NCI-H226 (cell line): ENCODE measurements around the gene SLC34A3.

Source experiments
- DNase-seq: peaks from one replicate; pipeline ENCODE4 v3.0.0-alpha.2; 2015

The SLC34A3 gene

DNA sequence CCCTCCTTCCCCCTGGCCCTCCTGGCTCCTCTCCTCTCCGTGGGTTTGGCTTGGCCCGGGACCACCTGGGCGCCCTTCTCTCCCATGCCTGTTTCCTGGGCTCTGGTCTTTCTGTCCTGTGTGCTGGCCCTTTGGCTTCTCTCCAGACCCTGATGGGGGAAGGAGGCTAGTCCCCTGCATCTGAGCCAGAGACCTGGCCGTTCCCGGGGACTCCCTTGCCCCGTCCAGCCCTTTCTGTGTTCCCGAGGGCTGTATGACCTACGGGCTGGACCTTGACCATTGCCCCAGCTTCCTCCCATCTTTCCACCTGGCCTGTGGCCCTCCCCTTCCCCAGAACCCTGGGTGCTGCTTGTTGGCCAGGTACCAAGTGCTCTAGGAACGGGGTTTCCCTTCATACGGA, 32.8 kb downstream of the SLC34A3 start:
- DNase-seq: no peak

DNA sequence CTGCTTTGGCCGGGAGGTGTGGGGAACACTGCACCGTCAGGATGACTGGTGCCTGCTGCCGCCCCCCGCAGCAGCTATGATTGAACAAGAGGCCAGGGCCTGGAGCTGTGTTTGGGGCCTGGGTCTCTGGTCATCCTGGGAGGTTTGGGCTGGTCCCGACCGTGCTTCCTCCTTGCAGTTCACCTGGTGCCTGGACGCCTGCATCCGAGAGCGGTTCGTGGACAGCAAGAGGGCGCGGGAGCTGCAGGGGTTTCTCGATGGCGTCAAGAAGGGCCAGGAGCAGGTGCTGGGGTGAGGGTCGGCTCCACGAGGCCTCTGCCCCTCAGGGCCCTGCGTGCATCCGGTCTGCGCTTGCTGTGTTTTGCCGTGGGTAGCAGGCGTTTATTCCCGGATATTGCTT, 33.4 kb downstream of the SLC34A3 start:
- DNase-seq: no peak

DNA sequence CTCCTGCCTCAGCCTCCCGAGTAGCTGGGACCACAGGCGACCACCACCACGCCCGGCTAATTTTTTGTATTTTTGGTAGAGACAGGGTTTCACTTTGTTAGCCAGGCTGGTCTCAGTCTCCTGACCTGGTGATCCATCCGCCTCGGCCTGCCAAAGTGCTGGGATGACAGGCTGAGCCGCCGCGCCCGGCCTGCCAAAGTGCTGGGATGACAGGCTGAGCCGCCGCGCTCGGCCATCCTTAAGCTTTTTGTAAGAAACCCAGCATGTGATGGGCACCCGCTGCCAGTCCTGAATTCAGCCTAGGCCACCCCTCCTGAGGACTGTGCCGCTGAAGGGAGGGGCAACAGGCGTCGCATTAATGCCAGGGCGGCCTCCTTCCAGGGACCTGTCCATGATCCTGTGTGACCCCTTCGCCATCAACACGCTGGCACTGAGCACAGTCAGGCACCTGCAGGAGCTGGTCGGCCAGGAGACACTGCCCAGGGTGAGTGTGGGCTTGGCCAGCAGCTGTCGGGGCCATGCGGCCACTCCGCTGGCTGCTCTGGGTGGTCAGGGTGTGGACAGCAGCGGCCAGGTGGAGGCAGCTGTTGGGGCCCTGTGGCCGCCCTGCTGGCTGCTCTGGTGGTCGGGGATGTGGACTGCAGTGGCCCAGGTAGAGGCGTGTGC, 34.9 kb downstream of the SLC34A3 start:
- DNase-seq: no peak

DNA sequence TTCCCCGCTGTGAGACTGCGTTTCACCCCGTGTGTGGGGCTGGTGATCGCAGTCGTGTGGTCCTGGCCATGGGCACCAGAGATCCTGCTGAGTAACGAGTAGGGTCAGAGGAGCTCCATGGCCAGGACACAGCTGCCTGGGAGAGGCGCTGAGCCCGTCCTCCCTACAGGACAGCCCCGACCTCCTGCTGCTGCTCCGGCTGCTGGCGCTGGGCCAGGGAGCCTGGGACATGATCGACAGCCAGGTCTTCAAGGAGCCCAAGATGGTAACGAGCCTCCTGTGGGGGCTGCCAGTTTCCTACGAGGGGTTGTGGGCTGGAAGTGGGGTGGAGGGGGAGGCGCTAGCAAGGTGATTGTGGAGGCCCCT, 35.4 kb downstream of the SLC34A3 start:
- DNase-seq: no peak

DNA sequence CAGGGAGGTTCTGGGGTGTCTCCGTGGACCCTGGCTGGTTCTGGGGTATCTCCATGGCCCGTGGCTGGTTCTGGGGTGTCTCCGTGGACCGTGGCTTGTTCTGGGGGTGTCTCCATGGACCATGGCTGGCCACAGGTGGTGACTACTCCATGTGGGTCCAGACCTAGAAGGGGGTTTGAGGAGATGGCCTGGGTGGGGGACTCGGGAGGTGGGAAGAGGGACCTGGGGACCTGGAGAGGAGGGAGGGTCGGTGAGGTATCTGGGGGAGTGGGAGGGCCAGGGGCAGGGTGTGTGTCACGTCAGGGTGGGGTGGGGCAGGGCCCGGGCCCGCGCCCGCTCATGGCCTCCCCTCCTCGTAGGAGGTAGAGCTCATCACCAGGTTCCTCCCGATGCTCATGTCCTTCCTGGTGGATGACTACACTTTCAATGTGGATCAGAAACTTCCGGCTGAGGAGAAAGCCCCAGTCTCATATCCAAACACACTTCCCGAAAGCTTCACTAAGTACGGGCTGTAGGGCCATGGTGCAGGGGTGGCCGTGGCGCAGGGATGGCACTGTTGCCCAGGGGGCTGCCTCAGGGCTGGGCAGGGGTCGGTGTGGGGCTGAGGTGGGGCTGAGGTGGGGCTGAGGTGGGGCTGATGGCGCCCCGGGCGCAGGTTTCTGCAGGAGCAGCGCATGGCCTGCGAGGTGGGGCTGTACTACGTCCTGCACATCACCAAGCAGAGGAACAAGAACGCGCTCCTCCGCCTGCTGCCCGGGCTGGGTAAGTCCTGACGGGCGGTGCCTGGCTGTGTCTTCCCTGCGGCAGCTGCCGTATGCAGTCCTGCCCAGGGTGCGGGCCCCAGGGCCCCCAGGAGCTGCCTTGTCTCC, 36.1 kb downstream of the SLC34A3 start:
- no peak for DNase-seq

DNA sequence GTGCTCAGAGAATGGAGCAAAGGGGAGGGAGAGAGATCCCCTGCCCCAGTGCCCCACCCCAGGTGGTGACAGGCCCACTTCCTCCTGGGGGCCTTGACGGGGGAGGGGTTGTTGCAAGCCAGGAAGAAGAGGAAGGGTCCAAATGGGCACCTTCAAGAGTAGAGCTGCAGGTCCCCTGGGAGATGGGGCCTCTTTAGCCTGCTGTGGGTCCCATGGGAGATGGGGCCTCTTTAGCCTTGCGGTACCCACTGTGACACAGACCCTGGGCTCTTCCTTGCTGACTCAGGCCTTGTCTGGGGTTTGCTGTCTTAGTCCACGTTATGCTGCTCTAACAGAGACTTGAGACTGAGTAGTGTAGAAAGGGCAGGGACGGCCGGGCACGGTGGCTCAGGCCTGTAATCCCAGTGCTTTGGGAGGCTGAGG, 37.2 kb downstream of the SLC34A3 start:
- DNase-seq: no peak

DNA sequence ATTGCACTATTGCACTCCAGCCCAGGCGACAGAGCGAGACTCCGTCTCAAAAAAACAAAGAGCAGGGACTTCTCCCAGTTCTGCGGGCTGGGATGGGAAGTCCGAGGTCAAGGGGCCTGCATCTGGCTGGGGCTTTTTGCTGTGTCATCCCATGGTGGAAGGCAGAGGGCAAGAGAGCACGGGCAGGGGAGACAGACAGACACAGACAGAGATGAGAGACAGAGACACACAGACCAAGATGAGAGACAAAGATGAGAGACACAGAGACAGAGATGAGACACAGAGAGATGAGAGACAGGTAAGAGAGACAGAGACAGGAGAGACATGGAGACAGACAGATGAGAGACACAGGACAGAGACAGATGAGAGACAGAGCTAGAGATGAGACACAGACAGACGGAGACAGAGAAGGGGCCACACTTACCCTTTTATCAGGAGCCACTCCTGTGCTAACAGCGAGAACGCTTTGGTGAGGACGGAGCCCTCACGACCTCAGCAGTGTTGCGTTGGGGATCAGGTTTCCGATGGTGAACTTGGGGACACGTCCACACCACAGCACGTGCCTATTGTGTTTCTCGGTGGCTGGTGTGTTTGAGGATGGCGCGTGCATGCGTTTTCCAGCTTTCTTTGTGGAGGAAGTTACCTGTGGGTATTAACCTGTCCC, 38.0 kb downstream of the SLC34A3 start:
- DNase-seq: no peak

DNA sequence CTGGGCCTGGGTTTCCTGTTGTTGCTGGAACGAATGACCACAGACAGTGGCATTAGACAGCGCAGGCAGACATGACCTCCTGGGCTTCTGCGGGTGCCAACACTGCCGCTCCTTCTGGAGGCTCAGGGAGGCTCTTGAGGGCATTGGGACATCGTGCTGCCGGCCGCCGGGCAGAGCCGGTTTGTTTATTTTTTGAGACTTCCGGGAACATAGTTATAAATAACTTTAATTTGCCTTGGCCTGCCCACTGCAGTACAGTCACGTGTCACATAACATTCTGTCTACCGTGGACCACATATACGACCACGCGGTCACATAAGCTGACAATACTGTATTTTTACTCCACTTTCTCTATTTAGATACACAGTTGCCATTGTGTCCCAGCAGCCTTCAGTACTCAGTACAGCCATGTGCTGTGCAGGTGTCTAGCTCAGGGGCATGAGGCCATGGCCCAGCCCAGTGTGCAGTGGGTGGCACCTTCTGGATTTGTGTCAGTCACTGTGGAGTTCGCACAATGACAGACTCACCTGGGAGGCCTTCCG, 38.6 kb downstream of the SLC34A3 start:
- DNase-seq: no peak

DNA sequence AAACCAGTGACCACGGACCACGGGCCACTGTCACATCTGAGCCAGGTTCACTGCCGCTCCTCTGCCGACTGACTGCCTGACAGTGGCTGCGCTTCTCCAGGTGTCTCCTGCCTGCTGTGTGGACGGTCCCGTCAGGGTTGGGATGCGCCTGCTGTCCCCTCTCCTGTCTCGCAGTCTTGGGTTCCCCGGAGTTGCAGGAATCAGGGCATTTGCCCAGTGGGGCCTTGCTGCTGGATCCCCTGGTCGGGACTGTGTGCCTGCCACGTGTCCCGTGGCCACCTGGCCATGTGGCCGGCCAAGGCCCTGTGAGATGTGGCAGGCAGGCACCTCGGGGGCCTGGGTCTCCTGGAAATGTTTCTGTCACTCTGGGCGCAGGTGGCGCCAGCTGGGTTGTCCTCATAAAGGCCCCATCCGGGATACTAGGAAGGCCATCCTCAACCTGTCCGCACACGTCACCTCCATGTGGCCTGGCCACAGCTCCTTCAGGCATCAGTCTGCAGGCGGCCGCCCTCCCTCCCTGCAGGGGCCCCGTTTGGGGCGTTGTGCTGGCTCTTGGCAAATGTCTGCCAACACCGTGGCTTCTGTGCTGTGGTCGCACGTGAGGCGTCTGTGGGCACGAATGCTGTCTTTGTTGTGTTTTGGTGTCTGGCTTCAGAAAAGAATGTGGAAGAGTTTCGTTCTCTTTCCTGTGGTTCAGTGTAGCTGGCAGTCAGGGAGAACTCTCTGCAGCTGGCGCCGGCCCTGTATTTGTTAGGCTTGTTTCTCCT, 40.4 kb downstream of the SLC34A3 start:
- DNase-seq: no peak

DNA sequence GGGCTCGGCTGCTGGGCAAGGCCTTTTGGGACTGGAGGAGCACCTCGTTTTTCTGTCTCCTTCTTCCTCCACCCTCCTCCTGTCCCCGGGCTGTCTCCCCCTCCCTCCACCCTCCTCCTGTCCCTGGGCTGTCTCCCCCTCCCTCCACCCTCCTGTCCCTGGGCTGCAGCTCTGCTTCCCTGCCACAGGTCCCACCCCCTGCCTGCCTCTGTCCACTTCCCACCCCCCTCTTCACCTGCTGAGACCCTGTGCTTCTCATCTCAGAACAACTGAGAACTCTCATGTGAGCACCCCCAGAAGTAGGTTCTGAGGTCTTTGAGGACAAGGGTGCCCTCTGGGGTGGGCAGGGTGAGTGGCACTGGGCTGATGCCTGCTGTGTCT, 41.0 kb downstream of the SLC34A3 start:
- no peak for DNase-seq

DNA sequence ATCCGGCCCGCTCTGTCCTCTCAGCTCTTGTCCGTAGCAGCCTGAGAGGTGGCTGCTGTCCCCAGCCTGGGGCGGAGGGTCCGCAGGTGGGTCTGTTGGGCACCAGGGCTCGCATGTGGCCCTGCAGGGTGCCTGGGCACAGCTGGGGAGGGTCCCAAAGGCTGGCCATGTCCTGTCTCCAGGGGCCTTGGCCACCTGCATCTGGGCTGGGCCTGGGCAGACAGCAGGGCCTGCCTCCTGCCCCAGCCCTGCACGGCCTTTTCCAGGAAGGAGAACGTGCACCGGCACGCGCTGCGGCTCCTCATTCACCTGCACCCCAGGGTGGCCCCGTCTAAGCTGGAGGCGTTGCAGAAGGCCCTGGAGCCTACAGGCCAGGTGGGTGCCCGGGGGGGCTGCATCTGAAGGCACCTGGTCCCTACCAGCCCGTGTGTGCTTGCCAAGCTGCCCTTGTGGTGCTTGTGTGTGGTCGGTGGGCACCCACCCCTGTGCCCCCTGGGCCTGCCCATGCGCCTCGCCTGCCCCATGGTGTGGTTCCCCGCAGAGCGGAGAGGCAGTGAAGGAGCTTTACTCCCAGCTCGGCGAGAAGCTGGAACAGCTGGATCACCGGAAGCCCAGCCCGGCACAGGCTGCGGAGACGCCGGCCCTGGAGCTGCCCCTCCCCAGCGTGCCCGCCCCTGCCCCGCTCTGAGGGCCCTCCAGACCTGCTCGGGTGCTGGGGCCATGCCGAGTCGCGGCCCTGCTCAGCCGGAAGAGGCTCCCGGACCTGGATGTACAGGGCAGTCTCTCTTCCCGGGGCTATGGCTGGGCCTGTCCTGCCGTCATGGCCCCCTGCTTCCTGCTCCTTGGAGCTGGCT, 41.8 kb downstream of the SLC34A3 start:
- no peak for DNase-seq

DNA sequence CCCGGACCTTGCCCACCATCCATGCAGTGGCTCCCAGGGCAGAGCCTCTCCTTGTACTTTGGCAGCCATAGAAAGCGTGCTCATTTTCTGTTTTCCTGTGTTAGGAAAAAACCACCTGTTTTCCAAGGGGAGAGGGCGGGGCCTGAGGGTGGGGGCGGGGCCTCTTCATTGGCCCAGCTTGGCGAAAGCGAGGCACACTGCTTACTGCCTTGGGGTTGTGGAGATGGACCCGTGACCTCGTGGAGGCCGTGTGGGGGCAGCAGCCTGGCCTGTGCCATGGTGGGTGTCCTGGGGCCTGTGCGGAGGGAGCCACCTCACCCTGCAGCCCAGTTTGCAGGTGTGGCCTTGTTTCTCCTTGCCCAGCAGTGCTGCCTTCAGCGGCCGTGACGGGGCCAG, 42.4 kb downstream of the SLC34A3 start:
- no peak for DNase-seq

DNA sequence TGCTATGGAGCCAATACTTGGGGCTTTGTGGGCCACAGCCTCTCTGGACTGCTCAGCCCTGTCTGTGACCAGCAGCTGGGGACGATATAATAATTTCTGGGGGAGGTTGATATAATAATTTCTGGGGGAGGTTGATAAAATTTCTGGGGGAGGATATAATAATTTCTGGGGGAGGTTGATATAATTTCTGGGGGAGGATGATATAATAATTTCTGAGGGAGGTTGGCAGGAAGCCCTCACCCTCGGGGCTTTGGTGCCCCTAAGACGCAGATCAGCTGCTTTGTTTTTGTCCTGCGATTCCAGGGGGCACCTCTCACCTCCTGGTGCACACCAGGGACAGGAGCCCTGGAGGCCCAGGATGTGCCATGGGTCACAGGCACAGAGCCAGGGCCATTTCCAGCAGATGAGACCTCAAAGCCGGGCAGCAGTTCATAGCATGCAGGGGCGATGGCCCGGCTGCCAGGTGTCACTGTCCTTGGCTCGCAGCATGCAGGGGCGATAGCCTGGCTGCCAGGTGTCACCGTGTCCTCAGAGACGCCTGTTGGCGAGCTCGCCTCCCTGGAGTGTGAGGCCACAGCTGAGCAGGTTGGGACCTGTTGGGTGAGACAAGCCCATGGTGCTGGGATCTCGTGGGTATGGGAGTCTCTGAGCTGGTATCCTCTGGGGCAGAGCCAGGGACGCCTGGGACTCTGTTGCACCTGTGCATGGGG, 43.1 kb downstream of the SLC34A3 start:
- DNase-seq: no peak

DNA sequence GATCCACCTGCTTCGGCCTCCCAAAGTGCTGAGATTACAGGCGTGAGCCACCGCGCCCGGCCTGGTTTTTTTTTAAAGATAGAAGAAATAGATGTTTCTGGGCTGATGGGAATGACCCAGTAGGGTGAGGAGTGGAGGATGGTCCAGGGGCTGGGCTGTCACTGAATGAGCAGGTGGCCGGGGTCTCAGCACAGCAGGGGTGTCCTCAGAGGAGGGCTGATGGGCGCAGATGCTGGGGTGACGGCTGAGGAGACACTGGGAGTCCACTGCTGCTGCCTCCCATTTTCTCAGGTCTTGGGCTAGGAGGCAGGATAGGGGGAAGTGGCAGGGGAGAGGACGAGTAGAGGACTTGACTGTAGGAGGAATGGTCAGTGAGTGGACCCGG, 44.5 kb downstream of the SLC34A3 start:
- no peak for DNase-seq

DNA sequence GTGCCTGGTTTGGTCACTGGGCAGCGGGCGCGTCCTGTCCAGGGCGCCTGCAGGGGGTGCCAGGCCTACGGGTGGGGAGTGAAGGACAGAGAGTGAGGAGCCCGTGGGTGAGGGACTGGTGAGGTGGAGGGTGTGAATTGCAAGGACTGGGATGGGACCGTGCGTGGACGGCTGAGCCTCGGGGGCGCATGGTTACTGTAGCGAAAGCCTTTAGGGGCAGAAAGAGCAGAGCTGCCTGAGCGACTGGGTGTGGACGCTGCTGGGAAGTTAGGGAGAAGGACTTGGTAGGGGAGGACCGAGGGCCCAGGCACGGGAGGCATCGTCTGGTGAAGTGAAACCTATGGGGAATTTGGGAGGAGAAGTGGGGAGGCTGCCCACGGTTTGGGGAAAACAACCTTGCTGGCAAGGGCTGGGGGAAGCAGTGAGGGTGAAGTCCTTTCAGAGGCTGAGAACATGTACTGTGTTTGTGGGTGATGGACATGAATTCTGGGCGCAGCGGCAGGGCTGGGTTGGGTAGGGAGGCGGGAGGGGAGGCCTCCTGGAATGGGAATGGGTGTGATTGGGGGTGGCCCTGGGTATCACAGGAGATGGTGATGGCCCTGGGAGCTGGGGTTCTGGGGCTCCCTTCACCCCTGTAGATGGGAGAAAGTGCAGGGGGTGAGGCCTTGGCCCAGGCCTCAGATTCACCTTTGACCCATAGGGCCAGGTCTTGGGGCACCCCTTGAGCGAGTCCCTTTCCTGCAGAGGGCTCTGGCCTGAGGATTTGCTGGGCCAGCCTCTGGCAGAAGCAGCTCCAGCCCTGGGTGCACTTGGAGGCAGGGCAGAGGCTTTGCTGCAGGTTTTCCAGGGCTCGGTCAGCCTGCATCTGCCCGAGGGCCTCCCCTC, 45.1 kb downstream of the SLC34A3 start:
- no peak for DNase-seq

DNA sequence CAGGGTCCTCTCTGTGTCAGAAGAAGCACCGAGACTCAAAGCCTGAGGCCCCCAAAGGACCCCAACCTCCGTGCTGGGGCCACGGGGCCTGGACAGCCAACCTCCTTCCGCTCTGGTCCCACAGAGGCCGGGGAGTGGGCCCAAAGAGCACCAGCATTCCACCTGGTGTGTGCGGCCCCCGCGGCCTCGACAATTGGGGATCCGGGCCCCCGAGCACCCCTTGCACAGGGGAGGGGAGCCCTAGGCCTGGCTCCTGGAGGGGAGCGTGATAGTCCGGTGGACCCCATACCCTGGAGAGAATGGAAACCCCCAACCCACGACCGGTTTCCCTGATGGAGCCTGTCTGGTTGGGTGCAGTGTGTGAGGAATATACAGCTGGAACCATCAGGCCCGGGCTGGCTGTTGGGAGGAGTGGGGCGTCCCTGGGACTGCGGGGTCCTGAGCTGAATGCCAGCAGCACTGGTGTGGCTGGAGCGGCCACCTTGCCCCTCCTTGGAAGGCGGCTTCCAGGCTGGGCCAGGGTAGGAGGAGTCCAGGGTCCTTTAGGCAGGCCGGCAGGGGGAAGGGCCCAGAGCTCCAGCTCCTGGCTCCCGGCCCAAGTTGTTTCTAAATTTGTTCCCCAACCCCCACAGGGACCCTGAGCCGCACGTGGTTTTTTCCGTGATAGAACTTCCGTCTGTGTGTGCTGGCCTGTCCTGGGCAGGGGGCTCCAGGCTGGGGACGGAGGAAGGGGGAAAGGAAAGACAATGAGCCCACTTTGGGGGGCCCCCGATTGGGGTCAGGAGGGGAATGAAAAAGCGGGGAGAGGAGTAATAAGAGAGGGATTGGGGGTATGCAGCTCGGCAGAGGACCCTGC, 46.0 kb downstream of the SLC34A3 start:
- DNase-seq: peak; percentile 33

DNA sequence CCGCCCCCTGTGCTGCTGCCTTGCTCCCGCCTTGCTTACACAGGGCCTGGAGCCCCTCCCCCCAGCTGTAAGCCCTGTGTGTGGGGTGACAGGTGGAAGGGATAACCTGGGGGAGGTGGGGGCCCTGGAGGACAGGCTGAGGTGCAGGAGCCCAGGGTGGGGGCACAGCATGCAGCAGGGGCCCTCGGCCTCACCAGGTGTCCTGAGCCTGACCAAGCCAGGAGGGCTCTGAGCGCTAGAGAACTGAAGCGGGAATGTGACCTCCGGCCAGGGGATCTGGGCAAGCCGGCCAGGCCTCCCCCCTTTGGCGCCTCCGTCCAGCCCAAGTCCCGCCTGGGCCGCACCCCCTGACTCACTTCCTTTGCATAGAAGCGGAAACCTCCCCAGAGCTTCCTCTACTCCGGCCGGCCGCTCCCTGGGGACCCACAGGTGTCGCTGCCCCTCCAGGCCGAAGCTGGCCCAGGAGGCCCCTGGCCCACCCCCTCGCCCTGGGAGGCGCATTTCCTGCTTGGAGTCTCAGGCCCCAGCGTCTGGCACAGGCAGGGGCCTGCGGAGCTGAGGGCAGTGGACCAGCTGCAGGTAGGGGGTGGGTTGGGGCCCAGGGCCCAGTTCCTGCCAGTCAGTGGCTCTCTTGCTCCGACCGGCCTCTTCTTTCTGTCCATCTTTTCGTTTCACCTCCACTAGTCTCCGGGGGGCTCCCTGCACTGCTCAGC, 46.8 kb downstream of the SLC34A3 start, which contains the start of gene TOR4A:
TSS of gene TOR4A (plus strand) at position 398 of the 713 bp plus-strand sequence. CDS start 964 bp downstream, outside the sequence.
- peak; percentile 94 for DNase-seq

DNA sequence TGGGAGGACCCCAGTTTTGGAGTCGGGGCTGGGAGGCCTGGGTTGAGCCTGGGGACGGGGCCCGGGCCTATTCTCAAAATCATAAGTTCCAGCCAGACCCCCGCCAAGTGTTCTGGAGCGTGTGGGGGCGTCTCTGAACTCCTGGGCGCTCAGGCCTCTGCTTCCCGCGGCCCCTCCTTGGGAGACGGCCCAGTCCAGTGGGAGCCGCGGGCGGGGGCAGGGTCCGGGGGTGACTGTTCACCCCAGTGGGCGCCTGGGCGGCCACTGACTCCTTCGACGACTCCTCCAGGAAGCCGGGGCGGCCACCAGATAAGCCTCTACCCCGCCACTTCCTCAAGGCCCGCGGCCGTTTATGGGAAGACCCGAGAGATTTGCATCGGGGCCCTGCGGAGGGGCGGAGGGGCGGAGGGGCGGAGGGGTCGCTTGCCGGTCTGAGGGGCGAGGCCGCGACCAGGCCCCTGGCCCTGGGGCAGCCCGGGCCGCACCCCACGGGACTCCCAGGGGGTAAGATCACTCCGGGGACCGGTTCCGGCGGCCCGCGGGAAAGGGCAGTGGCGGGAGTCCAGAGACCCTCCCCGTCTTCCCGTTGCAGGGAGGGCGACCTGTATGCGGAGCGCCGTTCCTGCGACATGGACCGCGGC, 47.5 kb downstream of the SLC34A3 start:
- no peak for DNase-seq
